ENCODE data around the gene DNAH12.
"Not testable (repeated sequence)": the region's sequence is repeated elsewhere in the genome, so short reads cannot be mapped to it uniquely, and the experiment has no call there.

DNAH12 gene

DNA sequence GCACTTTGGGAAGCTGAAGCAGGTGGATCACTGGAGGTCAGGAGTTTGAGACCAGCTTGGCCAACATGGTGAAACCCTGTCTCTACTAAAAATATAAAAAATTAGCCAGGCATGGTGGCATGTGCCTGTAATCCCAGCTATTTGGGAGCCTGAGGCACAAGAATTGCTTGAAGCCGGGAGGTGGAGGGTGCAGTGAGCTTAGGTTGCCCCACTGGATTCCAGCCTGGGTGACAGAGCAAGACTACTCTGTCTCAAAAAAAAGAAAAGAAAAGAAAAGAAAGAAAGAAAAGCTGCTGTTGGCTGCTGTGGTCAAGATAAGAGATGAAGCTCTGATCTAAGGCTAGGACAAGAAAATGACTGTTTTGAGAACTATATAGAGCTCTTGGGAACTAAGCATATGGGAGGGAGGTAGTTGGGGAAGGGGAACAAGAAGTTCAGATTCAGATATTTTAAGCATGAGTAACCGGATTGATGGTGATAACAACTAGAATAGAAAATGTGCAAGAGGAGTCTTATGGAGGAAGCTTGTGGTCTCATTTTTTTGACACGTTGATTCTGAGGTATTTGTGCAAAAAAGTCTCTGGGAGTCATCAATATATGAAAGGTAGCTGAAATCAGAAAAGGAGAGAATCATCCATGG is 25.7 kb downstream of the DNAH12 start:
- peak; percentile 29 to 79 for DNase-seq

DNA sequence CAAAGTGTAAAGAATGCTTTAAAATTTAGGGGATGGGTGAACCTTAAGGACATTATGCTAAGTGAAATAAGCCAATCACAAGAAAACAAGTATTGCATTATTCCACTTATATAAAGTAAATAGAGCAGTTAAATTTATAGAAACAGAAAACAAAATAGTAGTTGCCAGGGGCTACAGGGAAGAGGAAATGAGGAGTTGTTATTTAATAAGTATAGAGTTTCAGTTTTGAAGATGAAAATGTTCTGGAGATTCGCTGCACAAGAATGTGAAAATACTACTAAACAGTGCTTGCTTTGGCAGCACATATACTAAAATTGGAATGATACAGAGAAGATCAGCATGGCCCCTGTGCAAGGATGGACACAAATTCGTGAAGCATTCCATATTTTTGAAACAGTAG is 32.0 kb downstream of the DNAH12 start:
- peak in 1 of 2 experiments; percentile 29 for DNase-seq

DNA sequence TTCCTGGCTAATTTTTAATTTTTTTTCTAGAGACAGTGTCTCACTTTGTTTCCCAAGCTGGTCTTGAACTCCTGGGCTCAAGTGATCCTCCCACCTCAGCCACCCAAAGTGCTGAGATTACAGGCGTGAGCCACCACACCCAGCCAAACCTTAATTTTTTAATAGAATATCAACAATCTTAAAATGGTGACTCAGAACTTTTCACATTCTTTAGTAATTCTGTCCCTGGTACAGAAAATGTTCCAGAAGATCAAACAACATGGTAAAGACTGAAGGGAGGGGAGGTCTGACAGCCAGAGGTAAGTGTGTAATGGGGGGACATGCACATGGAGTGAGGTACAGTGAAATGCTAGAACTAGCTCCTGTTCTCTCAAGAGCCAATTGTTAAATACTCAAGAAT is 38.2 kb downstream of the DNAH12 start:
- DNase-seq: no peak

DNA sequence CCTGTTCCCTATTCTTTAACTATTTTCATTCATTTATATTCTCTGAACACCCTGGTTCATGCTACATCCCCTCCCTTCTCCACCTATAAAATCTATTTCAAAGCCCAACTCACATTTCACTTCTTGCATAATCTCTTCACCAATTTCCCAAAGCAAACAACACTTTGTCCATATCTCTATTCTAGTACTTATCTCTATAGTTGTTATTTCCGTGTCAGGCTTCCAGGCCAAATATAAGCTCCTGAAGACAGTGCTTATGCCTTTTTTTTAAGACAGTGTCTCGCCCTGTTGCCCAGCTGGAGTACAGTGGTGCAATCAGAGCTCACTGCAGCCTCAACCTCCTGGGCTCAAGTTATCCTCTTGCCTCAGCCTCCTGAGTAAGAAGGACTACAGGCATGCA is 43.6 kb downstream of the DNAH12 start:
- no peak for DNase-seq

DNA sequence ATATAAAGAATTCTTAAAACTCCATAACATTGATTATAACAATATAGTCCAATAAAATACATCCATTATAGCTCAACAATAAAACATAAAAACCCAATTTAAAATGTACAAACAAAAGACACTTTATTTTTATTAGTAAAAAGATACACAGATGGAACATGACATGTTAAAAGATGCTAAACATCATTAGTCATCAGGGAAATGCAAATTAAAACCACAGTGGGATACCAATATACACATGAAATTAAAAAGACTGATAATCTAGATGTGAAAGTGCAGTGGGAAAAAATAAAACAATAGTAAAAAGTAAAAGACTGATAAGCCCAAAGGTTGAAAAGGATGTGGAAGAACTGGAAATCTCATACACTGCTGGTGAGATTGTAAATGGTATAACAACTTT is 46.2 kb downstream of the DNAH12 start:
- no peak for DNase-seq

DNA sequence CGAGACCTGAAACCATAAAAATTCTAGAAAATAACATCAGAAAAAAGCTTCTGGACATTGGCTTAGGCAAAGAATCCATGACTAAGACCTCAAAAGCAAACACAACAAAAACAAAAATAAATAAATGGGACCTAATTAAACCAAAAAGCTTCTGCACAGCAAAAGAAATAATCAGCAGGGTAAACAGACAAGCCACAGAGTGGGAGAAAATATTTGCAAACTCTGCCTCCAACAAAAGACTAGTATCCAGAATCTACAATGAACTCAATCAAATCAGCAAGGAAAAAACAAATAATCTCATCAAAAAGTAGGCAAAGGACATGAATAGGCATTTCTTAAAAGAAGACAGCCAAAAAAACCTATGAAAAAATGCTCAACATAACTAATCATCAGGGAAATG is 59.6 kb downstream of the DNAH12 start:
- no peak for DNase-seq

DNA sequence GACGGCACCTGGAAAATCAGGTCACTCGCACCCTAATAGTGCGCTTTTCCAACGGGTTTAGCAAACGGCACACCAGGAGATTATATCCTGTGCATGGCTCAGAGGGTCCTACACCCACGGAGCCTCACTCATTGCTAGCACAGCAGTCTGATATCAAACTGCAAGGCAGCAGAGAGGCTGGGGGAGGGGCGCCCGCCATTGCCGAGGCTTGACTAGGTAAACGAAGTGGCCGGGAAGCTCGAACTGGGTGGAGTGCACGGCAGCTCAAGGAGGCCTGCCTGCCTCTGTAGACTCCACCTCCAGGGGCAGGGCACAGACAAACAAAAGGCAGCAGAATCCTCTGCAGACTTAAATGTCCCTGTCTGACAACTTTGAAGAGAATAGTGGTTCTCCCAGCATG is 67.0 kb downstream of the DNAH12 start:
- DNase-seq: not testable (repeated sequence)

DNA sequence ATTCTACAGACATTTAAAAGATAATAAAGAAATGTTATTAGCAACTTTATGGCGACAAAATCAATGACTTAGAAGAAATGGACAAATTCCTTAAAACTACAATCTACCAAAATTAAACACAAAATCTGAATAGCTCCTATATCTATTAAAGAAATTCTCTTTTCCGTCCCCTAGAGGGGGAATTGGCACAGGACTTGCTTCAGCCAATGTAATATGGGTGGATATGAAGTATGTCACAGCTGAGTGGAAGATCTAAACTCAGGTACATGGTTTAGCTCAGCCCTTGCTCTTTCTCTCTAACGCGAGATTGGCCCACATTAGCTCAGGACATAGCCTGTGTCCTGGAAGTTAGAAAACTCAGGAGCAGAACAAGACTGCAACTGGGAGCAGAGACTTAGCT is 79.3 kb downstream of the DNAH12 start:
- no peak for DNase-seq

DNA sequence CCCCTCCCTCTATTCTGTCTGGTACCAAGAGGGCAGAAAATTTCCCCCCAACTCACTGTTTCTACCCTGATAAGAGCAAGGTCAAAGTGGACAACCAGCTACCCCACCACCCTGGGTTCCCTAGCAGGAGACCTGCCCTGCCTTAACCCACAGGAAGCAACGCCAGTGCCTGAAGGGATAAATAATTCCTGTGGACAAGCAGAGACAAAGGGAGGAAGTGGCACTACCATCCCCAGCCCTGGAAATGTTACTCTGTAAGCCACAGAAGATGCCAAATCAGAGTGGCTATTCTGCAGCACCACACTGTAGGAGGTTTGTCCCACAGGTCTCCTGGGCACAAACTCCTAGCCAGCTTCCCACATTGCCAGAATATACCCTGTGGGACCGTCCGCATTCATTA is 80.1 kb downstream of the DNAH12 start:
- no peak for DNase-seq

DNA sequence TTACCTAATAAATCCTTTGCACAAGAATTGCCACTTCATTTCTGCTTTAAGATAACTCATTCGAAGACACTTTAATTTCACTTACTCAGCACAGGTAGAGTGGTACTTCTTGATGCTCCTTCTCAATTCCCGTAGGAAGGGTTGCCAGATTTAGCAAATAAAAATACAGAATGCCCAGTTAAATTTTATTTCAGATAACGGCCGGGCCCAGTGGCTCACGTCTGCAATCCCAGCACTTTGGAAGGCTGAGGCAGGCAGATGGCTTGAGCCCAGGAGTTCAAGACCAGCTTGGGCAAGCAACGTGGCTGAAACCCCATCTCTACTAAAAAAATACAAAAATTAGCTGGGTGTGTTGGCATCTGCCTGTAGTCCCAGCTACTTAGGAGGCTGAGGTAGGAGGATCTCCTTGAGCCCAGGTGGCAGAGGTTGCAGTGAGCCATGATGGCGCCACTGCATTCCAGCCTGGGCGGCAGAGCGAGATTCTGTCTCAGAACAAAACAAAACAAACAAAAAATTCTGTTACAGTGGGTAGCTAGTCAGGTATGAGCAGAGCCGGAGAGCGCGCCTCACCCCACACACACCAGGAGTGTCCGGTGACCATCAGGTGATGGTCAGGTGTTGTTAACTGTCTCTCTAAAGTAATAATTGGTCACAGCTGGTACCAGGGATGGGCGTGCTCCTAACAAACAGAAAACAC is 92.8 kb downstream of the DNAH12 start:
- no peak for DNase-seq

DNA sequence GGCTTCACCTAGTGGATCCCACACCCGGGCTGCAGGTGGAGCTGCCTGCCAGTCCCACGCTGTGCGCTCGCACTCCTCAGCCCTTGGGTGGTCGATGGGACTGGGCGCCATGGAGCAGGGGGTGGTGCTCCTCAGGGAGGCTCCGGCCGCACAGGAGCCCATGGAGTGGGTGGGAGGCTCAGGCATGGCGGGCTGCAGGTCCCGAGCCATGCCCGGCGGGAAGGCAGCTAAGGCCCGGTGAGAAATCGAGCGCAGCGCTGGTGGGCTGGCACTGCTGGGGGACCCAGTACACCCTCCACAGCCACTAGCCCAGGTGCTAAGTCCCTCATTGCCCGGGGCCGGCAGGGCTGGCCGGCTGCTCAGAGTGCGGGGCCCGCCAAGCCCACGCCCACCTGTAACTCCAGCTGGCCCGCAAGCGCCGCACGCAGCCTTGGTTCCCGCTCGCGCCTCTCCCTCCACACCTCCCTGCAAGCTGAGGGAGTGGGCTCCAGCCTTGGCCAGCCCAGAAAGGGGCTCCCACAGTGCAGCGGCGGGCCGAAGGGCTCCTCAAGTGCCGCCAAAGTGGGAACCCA is 94.8 kb downstream of the DNAH12 start:
- not testable (repeated sequence) for DNase-seq

DNA sequence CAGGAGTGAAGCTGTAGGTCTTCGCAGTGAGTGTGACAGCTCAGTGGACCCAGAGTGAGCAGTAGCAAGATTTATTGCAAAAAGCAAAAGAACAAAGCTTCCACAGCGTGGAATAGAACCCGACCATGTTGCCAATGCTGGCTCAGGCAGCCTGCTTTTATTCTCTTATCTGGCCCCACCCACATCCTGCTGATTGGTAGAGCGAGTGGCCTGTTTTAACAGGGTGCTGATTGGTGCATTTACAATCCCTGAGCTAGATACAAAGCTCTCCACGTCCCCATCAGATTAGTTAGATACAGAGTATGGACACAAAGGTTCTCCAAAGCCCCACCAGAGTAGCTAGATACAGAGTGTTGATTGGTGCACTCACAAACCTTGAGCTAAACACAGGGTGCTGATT is 95.7 kb downstream of the DNAH12 start:
- DNase-seq: not testable (repeated sequence)

DNA sequence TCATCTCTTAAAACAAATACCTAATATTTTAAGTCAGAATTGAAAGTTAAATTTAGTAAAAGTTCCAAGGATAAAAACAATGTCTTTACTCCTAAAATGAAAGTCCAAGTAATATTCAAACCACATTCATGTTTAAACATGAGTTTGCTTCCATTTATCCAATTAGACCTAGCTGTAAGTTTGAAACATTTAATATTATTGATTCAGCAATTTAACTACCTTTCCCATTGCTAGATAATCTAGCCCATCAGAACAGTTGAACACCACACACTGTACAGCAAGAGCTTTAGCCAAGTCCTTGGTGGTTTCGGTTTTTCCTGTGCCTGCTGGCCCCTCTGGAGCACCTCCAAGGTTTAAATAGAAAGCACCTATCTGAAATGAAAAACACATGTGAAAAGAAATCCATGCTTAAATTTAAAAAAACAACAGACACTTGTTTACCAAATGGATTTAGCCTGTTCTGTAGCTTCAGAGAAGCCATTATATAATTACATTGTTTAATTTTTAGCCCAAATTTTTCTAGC is 97.8 kb downstream of the DNAH12 start:
- no peak for DNase-seq

DNA sequence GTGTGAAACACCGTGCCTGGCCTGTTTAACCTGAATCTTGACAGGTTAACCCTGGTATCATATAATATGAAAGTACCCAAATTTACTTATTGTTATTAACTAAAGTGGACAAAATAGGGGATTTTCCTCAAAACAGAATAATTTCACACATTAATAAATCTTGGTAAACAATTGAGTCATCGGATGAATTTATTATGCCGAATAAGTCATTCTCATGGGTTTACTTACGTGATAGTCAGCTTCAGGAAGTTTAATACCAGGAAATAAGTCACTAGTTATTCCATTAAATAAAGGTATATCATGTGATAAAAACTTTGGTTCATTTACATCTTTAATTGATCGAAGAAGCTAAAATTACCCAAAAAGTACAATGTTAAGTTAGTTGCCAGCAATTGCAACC is 99.7 kb downstream of the DNAH12 start:
- no peak for DNase-seq

DNA sequence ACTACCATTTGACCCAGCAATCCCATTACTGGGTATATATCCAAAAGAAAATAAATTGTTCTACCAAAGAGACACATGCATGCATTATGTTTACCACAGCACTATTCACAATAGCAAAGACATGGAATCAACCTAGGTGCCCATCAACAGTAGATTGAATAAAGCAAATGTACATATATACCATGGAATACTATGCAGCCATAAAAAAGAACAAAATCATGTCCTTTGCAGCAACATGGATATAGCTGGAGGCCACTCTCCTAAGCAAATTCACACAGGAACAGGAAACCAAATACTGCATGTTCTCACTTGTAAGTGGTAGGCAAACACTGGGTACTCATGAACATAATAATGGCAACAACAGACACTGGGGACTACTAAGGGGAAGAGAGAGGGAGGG is 104.0 kb downstream of the DNAH12 start:
- not testable (repeated sequence) for DNase-seq

DNA sequence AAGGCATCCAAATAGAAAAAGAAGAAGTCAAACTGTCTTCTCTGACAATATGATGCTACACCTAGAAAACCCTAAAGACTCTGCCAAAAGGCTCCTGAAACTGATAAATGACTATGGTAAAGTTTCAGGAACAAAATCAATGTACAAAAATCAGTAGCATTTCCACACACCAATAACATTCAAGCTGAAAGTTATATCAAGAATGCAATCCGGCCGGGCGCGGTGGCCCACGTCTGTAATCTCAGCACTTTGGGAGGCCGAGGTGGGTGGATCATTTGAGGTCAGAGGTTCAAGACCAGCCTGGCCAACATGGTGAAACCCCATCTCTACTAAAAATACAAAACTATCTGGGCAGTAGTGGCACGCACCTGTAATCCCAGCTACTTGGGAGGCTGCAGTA is 105.7 kb downstream of the DNAH12 start:
- not testable (repeated sequence) for DNase-seq

DNA sequence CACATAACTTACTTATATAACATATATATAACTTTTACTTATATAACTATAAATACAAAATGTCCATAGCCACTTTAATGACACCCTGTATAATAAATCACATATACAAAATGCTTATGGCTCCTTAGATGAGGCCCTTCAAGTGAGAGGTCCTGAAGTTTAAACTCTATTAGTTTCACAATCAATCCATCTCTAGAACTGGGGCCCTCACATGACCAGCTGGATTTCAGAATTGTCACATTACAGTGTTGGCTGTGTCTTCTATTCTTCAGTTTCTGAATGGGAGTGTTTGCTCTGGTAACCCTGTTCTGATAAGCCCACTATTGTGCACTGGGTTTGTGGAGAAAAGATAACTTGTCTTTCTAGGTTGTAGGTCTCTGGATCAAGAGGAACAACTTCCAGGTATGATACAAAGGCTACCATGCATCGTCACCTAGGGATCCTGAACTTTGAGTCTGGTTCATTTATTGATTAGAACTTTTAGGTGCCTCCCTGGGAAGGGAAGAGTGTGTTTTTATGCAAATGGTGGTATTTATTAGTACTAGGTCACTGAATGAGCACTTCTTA is 107.9 kb downstream of the DNAH12 start:
- DNase-seq: no peak

DNA sequence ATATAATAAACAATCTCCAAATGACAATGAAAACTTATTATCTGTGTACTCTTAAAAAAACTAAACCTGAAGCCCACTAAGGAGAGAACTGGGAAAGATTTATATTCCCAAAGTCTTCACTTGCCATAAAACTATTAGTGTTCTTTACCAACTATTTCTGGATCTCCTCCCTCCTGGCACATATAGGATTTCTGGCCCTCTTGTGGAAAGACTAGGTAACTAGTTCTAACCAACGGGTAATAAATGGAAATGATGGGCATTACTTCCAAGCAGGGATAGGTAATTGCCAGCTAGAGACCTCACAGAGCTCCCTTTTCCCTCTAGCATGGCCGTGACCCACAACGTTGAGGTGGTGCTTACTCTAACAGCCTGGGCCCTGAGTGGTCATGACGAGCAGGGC is 110.1 kb downstream of the DNAH12 start:
- peak in 1 of 2 experiments; percentile 48 for DNase-seq

DNA sequence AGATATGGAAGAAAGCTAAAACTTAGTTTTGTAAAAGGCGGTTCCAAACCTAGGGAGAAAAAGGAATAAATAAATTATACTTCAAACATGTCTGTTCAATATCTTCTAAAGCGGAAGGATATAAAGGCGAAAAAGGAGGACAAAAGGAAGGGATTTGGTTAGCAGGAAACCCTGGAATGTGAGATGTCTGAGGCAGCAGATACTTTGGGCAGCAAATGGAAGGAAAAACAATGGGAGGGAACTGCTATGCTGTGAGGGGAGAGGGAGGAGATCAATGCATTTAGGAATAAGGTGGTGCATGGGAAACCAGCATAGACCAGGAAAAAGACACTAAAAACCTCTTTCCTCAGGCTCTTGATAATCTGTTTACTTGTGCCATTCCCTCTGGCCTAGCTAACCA is 120.8 kb downstream of the DNAH12 start:
- DNase-seq: no peak

DNA sequence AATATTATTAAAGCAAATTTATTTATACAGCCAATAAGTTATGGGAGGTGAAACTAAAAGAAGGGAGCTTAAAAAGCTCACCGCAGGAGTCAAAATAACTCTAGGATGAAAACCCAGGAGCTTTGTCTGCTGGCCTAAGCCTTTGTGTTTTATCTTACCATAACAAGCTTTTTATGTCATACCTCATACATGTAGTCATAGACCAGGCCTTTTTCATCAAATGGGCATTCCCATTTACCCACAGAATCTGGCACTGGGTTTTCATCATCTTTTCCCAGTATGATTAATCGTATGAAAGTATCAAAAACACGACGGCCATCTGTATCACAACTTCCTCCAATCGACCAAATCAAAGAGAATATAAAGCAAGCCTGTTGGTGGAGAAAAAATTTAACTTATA is 122.8 kb downstream of the DNAH12 start:
- DNase-seq: no peak

DNA sequence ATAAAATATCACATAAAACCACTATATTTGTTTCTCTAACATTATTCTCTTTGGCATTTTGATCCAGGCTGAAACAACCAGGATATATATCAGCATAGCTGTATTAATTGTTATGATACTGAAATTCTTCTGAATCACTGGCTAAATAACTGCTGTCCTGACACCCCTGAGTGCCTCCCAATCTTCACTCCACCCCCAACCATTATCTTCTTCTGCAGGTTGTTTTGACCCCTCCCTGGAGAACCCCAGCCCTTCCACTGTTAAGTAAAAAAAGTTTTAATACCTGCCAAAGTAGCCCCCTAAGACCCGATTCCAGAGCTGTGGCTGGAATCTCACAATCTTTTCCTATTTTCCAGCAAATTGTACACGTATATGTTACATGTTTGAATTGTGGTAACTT is 124.1 kb downstream of the DNAH12 start:
- no peak for DNase-seq

DNA sequence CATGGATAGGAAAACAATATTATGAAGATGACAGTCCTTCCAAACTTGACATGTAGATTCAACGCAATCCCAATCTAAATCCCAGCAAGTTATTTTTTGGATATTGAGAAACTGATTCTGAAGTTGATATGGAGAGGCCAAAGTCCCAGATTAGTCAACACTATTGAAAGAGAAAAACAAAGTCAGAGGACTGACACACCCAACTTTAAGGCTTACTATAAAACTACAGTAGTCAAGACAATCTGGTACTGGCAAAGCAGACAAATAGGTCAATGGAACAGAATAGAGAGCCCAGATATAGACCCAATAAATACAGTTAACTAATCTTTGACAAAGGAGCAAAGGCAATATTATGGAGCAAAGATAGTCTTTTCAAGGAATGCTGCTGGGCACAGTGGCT is 132.4 kb downstream of the DNAH12 start:
- no peak for DNase-seq

DNA sequence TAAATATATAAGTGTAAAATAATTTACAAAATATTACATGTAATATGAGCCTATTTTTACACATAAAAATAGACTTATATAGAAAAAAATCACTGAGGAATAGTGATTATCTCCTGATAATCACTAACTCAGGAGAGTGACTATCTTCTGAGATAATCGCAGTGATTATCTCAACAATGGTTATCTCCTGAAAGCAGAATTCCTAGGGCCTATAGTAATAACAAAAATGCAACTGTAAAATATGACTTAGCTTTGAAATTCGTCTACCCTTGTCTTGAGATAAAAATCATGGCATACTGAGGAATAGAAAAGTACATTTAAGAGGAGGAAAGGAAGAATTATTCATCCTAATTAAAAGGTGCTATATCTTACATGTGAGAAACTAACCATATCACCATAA is 134.7 kb downstream of the DNAH12 start:
- no peak for DNase-seq

DNA sequence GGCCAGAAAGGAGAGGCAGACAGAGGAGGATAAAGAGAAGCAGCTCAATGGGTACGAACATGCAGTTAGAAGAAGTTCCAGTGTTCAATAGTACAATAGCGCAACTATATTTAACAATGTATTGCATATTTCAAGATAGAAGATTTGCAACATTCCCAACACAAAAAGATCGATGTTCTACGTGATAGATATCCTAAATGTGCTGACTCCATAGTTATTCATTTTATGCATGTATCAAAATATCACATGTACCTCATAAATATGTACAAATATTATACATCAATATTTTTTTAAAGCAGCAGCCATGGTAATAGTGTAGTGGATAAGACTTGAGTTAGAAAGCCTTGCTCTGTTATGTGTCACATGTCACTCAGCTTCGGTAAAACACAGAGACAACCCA is 141.5 kb downstream of the DNAH12 start:
- DNase-seq: no peak
